NT2/D1 (cell line): Measurements from ENCODE around the gene HTR7.

Experiments
- SUZ12 ChIP-seq: IDR thresholded peaks from 2 replicates; pipeline ENCODE4 v1.6.1; 2011; ENCODE audit not compliant: insufficient read length, insufficient read depth; ENCODE audit errors: extremely low read depth
- YY1 ChIP-seq: IDR thresholded peaks from 2 replicates; pipeline ENCODE4 v1.6.1; 2011; ENCODE audit not compliant: insufficient read length, insufficient read depth
- ZNF274 ChIP-seq: IDR thresholded peaks from 2 replicates; pipeline ENCODE4 v1.6.1; 2011; ENCODE audit warnings: mild to moderate bottlenecking, low read depth, low read length

GRCh38 chr10:90832111-90832510 lies 25.7 kb downstream of the HTR7 start:
- TF ChIP-seq SUZ12 = no peak
- no peak for TF ChIP-seq YY1
- TF ChIP-seq ZNF274 = no peak
